HG02981 (cell line): ENCODE data around the gene WASHC1.
"Not testable (repeated sequence)": the region's sequence is repeated elsewhere in the genome, so short reads cannot be mapped to it uniquely, and the experiment has no call there.

Experiments used
- ATAC-seq: cut with Tn5 transposase; IDR thresholded peaks from one replicate; pipeline ENCODE4 v1.9.1; 2021; ENCODE audit warnings: mild to moderate bottlenecking, moderate library complexity; ENCODE audit not compliant: unreplicated experiment

WASHC1 gene

DNA sequence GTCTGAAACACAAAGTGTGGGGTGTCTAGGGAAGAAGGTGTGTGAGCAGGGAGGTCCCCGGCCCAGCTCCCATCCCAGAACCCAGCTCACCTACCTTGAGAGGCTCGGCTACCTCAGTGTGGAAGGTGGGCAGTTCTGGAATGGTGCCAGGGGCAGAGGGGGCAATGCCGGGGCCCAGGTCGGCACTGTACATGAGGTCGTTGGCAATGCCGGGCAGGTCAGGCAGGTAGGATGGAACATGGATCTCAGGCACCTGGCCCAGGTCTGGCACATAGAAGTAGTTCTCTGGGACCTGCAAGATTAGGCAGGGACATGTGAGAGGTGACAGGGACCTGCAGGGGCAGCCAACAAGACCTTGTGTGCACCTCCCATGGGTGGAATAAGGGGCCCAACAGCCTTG, 12.4 kb downstream of the WASHC1 start:
- not testable (repeated sequence) for ATAC-seq

DNA sequence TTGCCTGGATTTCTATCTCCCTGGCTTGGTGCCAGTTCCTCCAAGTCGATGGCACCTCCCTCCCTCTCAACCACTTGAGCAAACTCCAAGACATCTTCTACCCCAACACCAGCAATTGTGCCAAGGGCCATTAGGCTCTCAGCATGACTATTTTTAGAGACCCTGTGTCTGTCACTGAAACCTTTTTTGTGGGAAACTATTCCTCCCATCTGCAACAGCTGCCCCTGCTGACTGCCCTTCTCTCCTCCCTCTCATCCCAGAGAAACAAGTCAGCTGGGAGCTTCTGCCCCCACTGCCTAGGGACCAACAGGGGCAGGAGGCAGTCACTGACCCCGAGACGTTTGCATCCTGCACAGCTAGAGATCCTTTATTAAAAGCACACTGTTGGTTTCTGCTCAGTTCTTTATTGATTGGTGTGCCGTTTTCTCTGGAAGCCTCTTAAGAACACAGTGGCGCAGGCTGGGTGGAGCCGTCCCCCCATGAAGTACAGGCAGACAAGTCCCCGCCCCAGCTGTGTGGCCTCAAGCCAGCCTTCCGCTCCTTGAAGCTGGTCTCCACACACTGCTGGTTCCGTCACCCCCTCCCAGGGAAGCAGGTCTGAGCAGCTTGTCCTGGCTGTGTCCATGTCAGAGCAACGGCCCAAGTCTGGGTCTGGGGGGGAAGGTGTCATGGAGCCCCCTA, 15.0 kb downstream of the WASHC1 start:
- ATAC-seq = not testable (repeated sequence)

DNA sequence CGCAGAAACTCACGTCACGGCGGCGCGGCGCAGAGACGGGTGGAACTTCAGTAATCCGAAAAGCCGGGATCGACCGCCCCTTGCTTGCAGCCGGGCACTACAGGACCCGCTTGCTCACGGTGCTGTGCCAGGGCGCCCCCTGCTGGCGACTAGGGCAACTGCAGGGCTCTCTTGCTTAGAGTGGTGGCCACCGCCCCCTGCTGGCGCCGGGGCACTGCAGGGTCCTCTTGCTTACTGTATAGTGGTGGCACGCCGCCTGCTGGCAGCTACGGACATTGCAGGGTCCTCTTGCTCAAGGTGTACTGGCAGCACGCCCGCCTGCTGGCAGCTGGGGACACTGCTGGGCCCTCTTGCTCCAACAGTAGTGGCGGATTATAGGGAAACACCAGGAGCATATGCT, 18.1 kb downstream of the WASHC1 start:
- ATAC-seq = not testable (repeated sequence)

DNA sequence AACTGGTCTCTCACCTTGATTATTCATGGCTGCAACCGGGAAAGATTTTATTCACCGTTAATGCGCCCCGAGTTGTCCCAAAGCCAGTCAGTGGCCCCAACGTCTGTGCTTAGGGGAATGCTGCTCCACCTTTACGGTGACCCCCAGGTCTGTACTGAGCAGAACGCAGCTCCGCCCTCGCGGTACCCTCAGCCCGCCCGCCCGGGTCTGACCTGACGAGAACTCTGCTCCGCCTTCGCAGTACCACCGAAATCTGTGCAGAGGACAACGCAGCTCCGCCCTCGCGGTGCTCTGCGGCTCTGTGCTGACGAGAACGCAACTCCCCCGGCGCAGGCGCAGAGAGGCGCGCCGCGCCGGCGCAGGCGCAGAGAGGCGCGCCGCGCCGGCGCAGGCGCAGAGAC, 18.6 kb downstream of the WASHC1 start:
- ATAC-seq = not testable (repeated sequence)

DNA sequence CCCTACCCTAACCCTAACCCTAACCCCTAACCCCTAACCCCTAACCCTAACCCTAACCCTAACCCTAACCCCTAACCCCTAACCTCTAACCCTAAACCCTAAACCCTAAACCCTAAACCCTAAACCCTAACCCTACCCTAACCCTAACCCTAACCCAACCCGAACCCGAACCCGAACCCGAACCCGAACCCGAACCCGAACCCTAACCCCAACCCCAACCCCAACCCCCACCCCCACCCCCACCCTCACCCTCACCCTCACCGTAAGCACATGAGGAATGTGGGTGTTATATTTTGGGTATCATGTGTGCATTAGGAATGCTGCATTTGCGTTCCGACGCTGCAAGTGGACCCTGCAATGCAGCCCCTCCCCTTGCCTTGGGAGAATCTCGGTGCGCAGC, 19.0 kb downstream of the WASHC1 start:
- not testable (repeated sequence) for ATAC-seq
